Fibroblast of lung (primary cell): ENCODE results near the gene RIPPLY2.

Experiments
- CTCF ChIP-seq, 2 donors: IDR thresholded peaks in 1 of 2; conservative IDR thresholded peaks in 1 of 2; 1 replicate in 1 of 2; 2 replicates in 1 of 2; pipeline ENCODE4 v1.5.1; 2011 to 2012; ENCODE audit warnings: low read length in 2 of 2, control low read depth in 1 of 2, inconsistent platforms in 1 of 2, low read depth in 1 of 2, mild to moderate bottlenecking in 1 of 2
- EZH2 ChIP-seq: IDR thresholded peaks from 2 replicates; pipeline ENCODE4 v1.5.1; 2012; ENCODE audit warnings: low read length, control low read depth, mild to moderate bottlenecking; ENCODE audit errors: missing control alignments

GRCh38 chr6:83849610-83850009 lies 3.5 kb upstream of the RIPPLY2 start:
- TF ChIP-seq CTCF (conservative IDR thresholded peaks at IDR 0.05 in 1 of 2, IDR thresholded peaks at IDR 0.05 in 1 of 2; ENCODE audit: low read depth in 1 of 2, low read length in 2 of 2) = no peak
- no peak for TF ChIP-seq EZH2
